ENCODE measurements around the gene TMCO4.

The TMCO4 gene

DNA sequence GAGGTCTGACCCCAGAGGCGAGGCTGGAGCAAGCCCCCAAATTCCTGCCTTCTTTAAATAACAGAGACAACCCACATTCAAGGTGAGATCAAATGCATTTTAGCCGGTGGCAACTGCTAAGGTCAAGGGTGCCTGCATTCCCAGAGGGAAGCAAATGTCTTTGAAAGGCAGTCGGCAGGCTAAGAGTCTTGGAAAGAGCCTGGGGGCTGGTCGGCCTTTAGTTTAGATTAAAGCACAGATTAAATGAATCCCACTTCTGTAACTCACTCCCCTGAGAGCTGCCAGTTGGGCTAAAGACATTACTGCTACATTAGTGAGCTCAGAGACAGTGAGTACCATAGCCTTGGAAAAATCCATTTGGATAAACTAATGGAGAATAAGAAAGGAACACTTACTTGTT lies 75.8 kb downstream of the TMCO4 start:
- TF ChIP-seq NFIC (IDR thresholded peaks at IDR 0.05) (no peak), TCF12 (IDR thresholded peaks at IDR 0.05; ENCODE audit: low read depth) (no peak), YY1 (IDR thresholded peaks at IDR 0.05; ENCODE audit: low read depth) (no peak), TAF1 (IDR thresholded peaks at IDR 0.05; ENCODE audit: low read depth) (no peak), CEBPB (IDR thresholded peaks at IDR 0.05) (no peak), EP300 (IDR thresholded peaks at IDR 0.05; ENCODE audit: borderline replicate concordance) (no peak), RAD21 (IDR thresholded peaks at IDR 0.05; ENCODE audit: low read depth) (no peak), FOXM1 (IDR thresholded peaks at IDR 0.05; ENCODE audit: borderline replicate concordance, low read depth) (no peak), ZBTB7A (IDR thresholded peaks at IDR 0.05; ENCODE audit: low read depth) (no peak), EGR1 (IDR thresholded peaks at IDR 0.05) (no peak), CREB1 (IDR thresholded peaks at IDR 0.05; ENCODE audit: low read depth) (no peak), TEAD4 (IDR thresholded peaks at IDR 0.05) (no peak)
- TF ChIP-seq, protein P1, sequence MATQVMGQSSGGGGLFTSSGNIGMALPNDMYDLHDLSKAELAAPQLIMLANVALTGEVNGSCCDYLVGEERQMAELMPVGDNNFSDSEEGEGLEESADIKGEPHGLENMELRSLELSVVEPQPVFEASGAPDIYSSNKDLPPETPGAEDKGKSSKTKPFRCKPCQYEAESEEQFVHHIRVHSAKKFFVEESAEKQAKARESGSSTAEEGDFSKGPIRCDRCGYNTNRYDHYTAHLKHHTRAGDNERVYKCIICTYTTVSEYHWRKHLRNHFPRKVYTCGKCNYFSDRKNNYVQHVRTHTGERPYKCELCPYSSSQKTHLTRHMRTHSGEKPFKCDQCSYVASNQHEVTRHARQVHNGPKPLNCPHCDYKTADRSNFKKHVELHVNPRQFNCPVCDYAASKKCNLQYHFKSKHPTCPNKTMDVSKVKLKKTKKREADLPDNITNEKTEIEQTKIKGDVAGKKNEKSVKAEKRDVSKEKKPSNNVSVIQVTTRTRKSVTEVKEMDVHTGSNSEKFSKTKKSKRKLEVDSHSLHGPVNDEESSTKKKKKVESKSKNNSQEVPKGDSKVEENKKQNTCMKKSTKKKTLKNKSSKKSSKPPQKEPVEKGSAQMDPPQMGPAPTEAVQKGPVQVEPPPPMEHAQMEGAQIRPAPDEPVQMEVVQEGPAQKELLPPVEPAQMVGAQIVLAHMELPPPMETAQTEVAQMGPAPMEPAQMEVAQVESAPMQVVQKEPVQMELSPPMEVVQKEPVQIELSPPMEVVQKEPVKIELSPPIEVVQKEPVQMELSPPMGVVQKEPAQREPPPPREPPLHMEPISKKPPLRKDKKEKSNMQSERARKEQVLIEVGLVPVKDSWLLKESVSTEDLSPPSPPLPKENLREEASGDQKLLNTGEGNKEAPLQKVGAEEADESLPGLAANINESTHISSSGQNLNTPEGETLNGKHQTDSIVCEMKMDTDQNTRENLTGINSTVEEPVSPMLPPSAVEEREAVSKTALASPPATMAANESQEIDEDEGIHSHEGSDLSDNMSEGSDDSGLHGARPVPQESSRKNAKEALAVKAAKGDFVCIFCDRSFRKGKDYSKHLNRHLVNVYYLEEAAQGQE (IDR thresholded peaks at IDR 0.05; ENCODE audit: low read depth) = no peak
- TF ChIP-seq, protein P2, sequence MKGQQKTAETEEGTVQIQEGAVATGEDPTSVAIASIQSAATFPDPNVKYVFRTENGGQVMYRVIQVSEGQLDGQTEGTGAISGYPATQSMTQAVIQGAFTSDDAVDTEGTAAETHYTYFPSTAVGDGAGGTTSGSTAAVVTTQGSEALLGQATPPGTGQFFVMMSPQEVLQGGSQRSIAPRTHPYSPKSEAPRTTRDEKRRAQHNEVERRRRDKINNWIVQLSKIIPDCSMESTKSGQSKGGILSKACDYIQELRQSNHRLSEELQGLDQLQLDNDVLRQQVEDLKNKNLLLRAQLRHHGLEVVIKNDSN (IDR thresholded peaks at IDR 0.05) = no peak
- TF ChIP-seq, protein P3, sequence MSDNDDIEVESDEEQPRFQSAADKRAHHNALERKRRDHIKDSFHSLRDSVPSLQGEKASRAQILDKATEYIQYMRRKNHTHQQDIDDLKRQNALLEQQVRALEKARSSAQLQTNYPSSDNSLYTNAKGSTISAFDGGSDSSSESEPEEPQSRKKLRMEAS (IDR thresholded peaks at IDR 0.05) = no peak

DNA sequence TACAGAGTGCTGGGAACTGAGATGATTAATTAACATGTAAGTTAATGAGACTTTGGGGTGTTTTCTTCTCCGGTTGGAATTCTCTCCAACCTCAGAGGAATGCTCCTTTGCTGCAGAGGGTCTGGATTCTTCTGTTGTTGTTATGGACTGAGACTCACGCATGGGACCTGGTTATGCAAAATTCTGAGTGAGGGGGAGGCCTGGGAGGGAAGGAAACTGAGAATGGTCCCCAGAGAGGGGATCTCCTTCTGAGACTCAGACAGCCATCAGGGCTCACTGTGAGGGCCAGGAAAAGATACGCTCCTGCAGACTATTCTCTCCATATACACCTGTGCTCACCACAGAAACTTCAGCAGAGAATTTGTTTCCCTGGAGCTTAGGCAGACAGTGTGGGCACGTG lies 78.7 kb downstream of the TMCO4 start:
- TF ChIP-seq ZBTB7A (IDR thresholded peaks at IDR 0.05; ENCODE audit: low read depth) = no peak
- TF ChIP-seq TCF12 (IDR thresholded peaks at IDR 0.05; ENCODE audit: low read depth) = no peak
- TF ChIP-seq, protein P2 (IDR thresholded peaks at IDR 0.05) = no peak
- TF ChIP-seq, protein P1 (IDR thresholded peaks at IDR 0.05; ENCODE audit: low read depth) = no peak
- TF ChIP-seq FOXM1 (IDR thresholded peaks at IDR 0.05; ENCODE audit: borderline replicate concordance, low read depth) = no peak
- TF ChIP-seq NFIC (IDR thresholded peaks at IDR 0.05) = no peak

DNA sequence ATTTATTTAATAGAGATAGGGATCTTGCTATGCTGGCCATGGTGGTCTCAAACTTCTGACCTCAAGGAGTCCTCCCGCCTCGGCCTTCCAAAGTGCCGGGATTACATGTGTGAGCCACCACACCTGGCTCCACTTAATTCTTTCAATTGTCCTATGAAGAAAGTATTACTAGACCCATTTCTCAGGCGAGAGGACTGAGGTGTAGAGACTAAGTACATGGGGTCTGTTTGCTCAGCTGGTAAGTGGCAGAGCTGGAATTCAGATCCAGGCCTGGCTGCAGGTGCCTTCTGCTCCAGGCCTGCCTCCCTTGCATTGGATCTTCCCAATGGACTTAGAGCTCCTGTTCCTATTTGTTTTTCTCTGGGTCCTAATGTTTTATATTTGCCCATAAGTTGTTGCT lies 79.5 kb downstream of the TMCO4 start:
- TF ChIP-seq YY1 (IDR thresholded peaks at IDR 0.05; ENCODE audit: low read depth) = no peak
- TF ChIP-seq NFIC (IDR thresholded peaks at IDR 0.05) = no peak
- TF ChIP-seq CEBPB (IDR thresholded peaks at IDR 0.05) = no peak

DNA sequence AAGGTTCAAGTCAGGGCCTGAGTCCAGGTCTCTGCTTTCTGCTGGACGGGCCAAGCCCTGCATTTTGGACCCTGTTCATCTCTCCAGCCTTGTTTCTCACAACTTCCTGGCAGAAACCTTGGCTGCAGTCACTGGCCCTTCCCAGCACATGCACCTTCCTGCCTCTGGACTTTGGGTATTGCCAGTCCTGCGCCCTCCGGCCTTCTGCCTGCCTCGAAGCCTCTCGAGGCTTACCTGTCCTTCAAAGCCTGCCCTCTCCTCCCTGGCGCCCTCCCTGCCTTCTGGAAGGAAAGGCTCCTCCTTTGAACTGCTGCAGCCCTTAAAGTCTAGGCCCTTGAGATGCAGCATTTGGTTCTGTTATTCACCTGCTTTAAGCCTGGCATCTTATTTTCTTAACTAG lies 82.2 kb downstream of the TMCO4 start:
- TF ChIP-seq TAF1 (IDR thresholded peaks at IDR 0.05; ENCODE audit: low read depth) (no peak), EGR1 (IDR thresholded peaks at IDR 0.05) (no peak), TEAD4 (IDR thresholded peaks at IDR 0.05) (no peak), RAD21 (IDR thresholded peaks at IDR 0.05; ENCODE audit: low read depth) (no peak), CREB1 (IDR thresholded peaks at IDR 0.05; ENCODE audit: low read depth) (no peak), ZBTB7A (IDR thresholded peaks at IDR 0.05; ENCODE audit: low read depth) (no peak), NFIC (IDR thresholded peaks at IDR 0.05) (no peak), EP300 (IDR thresholded peaks at IDR 0.05; ENCODE audit: borderline replicate concordance) (no peak), TCF12 (IDR thresholded peaks at IDR 0.05; ENCODE audit: low read depth) (no peak), YY1 (IDR thresholded peaks at IDR 0.05; ENCODE audit: low read depth) (no peak), CEBPB (IDR thresholded peaks at IDR 0.05) (no peak), FOXM1 (IDR thresholded peaks at IDR 0.05; ENCODE audit: borderline replicate concordance, low read depth) (no peak)
- TF ChIP-seq, protein P2 (IDR thresholded peaks at IDR 0.05) = no peak
- TF ChIP-seq, protein P3 (IDR thresholded peaks at IDR 0.05) = no peak
- TF ChIP-seq, protein P1 (IDR thresholded peaks at IDR 0.05; ENCODE audit: low read depth) = no peak
